ENCODE results near the gene SRRD. TPM values are rescaled to one million over a fixed set of nuclear protein-coding genes. Genes with fewer than 3 reads are reported as not detected.
A peak's percentile ranks its signal among the peaks of the same experiment; 100 is the strongest.
"Not testable (repeated sequence)": the region's sequence is repeated elsewhere in the genome, so short reads cannot be mapped to it uniquely, and the experiment has no call there.

The SRRD gene, protein sequence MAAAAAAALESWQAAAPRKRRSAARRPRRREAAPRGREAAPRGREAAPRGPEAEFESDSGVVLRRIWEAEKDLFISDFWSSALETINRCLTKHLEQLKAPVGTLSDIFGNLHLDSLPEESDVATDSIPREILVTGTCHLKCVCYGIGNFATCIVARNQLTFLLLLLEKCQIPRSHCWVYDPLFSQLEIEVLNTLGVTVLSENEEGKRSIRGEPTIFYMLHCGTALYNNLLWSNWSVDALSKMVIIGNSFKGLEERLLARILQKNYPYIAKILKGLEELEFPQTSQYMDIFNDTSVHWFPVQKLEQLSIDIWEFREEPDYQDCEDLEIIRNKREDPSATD
- total RNA-seq = 10 to 100 TPM; 24.8 to 26.3 TPM

DNA sequence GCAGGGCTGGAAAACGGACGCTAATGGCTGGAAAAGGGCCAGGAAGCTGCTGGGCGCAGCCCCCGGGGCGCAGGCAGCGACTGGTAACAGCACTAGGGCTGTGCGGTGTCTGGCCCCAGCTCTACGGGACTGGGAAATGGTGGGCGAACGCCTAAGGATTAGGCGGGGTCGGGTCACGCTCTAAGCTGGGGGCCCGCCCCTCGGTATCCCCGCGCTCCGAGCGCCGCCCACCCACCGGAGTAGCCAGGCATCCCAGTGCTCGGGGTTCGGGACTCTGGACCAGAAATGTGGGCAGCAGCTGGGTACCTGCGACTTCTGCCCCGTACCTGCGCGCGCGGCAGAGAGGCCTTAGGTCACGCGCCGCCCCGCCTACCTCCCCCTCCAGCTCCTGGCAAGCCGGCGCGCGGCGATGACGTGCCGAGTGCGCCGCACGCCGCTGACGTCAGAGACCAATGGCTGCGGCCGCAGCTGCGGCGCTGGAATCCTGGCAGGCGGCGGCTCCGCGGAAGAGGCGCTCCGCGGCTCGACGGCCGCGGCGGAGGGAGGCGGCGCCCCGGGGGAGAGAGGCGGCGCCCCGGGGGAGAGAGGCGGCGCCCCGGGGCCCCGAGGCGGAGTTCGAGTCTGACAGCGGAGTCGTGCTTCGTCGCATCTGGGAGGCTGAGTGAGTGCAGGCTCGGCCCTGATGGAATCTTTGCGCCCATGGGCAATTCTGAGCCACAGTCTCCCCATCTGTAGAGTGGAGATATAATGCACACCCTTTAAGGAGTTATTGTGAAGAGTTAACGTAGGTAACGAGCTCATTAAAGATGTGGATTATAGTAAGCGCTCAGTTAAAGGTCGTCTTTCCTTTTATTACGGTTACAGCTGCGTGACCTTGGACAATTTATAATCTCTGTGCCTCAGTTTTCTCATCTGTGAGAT lies at the start of gene SRRD, which contains the start of gene HPS4:
TSS of gene SRRD (plus strand) at position 439 of the 921 bp plus-strand sequence. CDS start at position 453, 14 bp downstream.
TSS of gene HPS4 (minus strand) at position 345 of the 921 bp plus-strand sequence. CDS start 2,021 bp downstream, outside the sequence.
- intact Hi-C loops (cut with micrococcal nuclease) = no loop called here
- ChIA-PET POLR2A (interaction anchor here (0.6 to 3.6 kb wide), 24 partner anchors 8 to 748 kb away, joined by 3 to 16 read pairs (median 4); partner anchors contain the start of genes ASPHD2 and TFIP11), CTCF (interaction anchor here (0.9 to 7.7 kb wide), 13 partner anchors 9 to 190 kb away, joined by 3 to 48 read pairs (median 3); no protein-coding TSS in a partner anchor)
- DNase-seq (peak; percentile 92), ATAC-seq (peak; percentile 81)
- Mint-ChIP-seq H3K27ac (peak within 1 kb of the TSS; percentile 98), H3K9me3 (no peaks in the 10 kb centered on the region), H3K4me3 (peak within 1 kb of the TSS; percentile 94), H3K27me3 (no peaks in the 10 kb centered on the region), H3K36me3 (ENCODE audit: low read depth) (peaks cover 36% of the 10 kb centered on the region), H3K4me1 (ENCODE audit: low read depth) (peaks cover 61% of the 10 kb centered on the region)
- TF ChIP-seq, protein P1, sequence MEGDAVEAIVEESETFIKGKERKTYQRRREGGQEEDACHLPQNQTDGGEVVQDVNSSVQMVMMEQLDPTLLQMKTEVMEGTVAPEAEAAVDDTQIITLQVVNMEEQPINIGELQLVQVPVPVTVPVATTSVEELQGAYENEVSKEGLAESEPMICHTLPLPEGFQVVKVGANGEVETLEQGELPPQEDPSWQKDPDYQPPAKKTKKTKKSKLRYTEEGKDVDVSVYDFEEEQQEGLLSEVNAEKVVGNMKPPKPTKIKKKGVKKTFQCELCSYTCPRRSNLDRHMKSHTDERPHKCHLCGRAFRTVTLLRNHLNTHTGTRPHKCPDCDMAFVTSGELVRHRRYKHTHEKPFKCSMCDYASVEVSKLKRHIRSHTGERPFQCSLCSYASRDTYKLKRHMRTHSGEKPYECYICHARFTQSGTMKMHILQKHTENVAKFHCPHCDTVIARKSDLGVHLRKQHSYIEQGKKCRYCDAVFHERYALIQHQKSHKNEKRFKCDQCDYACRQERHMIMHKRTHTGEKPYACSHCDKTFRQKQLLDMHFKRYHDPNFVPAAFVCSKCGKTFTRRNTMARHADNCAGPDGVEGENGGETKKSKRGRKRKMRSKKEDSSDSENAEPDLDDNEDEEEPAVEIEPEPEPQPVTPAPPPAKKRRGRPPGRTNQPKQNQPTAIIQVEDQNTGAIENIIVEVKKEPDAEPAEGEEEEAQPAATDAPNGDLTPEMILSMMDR (IDR thresholded peaks at IDR 0.05) = no peak

DNA sequence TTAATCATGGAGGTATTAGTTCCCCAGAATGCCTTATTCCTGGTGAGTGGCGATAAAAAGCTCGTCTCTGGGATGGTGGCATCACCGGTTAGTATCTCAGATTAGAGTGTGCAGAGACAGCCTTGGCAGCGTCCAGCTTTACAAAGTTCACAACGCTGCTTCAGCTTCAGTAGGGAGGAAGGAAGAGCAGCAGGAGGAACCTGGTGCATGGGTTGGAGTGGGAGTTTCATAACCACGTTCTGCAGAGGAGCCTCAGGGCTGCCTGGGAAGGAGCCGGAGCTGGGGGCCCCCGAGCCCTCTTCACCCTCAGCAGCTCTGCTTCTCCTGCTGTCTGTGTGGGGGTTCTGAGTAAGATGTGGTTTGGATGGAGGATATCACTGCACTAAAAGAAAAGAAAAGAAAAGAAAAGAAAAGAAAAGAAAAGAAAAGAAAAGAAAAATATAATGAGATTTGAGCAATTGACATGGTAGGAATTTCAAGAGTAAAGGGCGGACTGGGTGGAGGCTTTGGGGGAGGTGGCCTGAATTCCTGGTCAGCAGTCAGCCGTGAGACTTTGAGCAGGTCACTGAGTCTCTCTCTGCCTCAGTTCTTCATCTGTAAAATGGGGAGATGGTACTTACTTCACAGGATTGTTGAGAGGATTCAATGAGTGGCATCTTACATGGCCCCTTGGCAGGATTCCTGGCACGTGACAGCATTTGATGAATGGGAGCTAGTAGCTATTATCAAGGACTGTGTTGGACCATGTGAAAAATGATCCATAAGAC lies 48.2 kb upstream of the SRRD start:
- no peaks in the 10 kb centered on the region for H3K9me3 Mint-ChIP-seq
- ChIA-PET CTCF (interaction anchor here (1.3 to 2.0 kb wide), 3 partner anchors 14 to 71 kb away, joined by 3 to 7 read pairs (median 4); no protein-coding TSS in a partner anchor), POLR2A (interaction anchor here (1.1 kb wide), 1 partner anchor 38 kb away, joined by 3 read pairs; no protein-coding TSS in a partner anchor)
- peak overlapping the region; percentile 28 for H3K27ac Mint-ChIP-seq
- H3K36me3 Mint-ChIP-seq (ENCODE audit: low read depth) = peaks cover 46% of the 10 kb centered on the region
- TF ChIP-seq, protein P1 (IDR thresholded peaks at IDR 0.05) = no peak
- DNase-seq (no peak), ATAC-seq (no peak)
- H3K4me1 Mint-ChIP-seq (ENCODE audit: low read depth) = peaks cover 59% of the 10 kb centered on the region
- no peaks in the 10 kb centered on the region for H3K27me3 Mint-ChIP-seq
- no peak overlapping the region for H3K4me3 Mint-ChIP-seq
- intact Hi-C loops (cut with micrococcal nuclease) = no loop called here

DNA sequence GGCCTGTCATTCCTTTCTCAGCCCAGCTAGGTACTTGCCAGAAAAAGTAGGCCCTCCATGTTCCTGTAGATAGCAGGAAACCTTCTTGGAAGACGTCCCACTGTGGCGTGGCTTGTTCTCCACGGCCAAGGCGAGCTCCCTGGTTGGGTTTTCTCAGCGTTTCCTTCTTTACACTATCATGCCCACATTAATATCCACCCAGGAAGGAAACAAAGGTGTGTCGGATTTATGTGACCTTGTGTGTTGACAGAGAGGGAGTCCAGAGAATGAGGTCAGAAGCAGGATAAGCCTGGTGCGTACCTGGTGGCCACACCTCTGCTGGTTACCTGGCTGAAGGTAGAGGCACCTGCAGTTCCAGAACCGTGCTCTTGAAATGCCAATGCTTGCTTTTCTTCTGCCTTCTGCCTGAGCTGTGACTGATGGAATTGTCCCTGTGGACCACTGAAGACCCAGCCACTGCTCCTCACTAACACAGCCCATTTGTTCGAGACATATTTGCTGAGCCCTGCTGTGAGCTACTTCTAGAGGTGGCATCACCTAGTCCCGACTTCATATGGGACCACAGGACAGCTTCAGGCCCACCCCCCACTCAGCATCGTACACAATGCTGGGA lies 46.7 kb upstream of the SRRD start:
- intact Hi-C loops (cut with micrococcal nuclease) = no loop called here
- ChIA-PET CTCF (interaction anchor here (1.3 to 1.4 kb wide), 2 partner anchors 24 to 35 kb away, joined by 3 to 4 read pairs; no protein-coding TSS in a partner anchor), POLR2A (interaction anchor here (0.8 to 1.6 kb wide), 3 partner anchors 9 to 46 kb away, joined by 3 to 4 read pairs (median 4); partner anchors contain the start of genes HPS4 and SRRD)
- Mint-ChIP-seq H3K27me3 (no peaks in the 10 kb centered on the region), H3K27ac (no peak overlapping the region), H3K4me1 (ENCODE audit: low read depth) (peaks cover 44% of the 10 kb centered on the region), H3K4me3 (no peak overlapping the region), H3K9me3 (no peaks in the 10 kb centered on the region), H3K36me3 (ENCODE audit: low read depth) (peaks cover 40% of the 10 kb centered on the region)
- TF ChIP-seq, protein P1 (IDR thresholded peaks at IDR 0.05) = no peak
- ATAC-seq (no peak), DNase-seq (no peak)

DNA sequence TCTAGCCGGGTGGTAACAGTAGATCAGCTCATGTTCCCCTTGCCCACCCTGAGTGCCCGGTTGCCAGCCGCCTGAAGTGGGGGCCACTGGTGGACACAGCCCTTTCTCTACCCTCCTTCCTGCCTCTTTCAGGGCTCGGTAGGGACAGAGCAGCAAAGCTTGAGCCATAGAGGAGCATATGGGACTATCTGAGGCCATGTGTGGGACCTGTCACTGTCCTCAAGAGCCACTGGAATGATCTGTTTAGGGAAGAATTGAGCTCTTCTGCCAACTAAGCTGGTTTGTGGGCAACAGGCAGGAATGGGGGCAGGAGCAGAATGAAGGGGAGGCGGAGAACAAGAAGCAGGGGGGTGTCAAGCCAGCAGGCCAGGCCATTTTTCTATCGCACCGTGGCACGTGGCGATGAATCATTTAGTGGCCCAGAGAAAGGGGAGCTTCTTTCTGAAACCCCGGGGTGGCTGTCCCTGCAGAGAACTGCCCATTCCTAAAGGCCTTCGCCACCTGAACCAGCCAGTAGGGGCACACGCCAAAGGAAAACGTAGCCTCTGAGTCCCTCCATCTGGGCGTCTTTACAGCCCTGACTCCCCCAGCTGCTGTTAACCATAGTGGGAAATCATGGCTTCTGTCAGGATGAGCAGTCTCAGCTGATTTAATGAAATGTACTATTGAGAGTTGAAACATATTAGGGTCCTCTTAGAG lies 45.8 kb upstream of the SRRD start:
- Mint-ChIP-seq H3K4me3 (no peak overlapping the region), H3K36me3 (ENCODE audit: low read depth) (peaks cover 36% of the 10 kb centered on the region), H3K9me3 (no peaks in the 10 kb centered on the region), H3K27ac (no peak overlapping the region), H3K27me3 (no peaks in the 10 kb centered on the region), H3K4me1 (ENCODE audit: low read depth) (peaks cover 36% of the 10 kb centered on the region)
- ATAC-seq (no peak), DNase-seq (no peak)
- CTCF ChIA-PET = interaction anchor here (1.3 kb wide), 1 partner anchor 36 kb away, joined by 3 read pairs; no protein-coding TSS in a partner anchor
- TF ChIP-seq, protein P1 (IDR thresholded peaks at IDR 0.05) = no peak
- intact Hi-C loops (cut with micrococcal nuclease) = no loop called here
- POLR2A ChIA-PET = interaction anchor here (0.8 to 1.6 kb wide), 3 partner anchors 10 to 45 kb away, joined by 3 to 4 read pairs (median 4); partner anchors contain the start of genes HPS4 and SRRD

DNA sequence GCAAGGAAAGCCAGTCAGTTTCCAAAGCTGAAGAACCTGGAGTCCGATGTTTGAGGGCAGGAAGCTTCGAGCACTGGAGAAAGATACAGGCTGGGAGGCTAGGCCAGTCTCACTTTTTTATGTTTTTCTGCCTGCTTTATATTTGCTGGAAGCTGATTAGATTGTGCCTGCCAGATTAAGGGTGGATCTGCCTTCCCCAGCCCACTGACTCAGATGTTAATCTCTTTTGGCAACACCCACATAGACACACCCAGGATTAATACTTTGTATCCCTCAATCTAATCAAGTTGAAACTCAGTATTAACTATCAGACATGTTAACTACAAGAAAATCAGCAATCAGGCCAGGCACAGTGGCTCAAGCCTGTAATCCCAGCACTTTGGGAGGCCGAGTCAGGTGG lies 44.9 kb upstream of the SRRD start:
- DNase-seq; H3K9me3 Mint-ChIP-seq; ATAC-seq; H3K27ac Mint-ChIP-seq; H3K4me3 Mint-ChIP-seq; POLR2A ChIA-PET; H3K27me3 Mint-ChIP-seq; intact Hi-C loops (cut with micrococcal nuclease): not testable (repeated sequence)
- Mint-ChIP-seq H3K4me1 (ENCODE audit: low read depth) (peaks cover 29% of the 10 kb centered on the region), H3K36me3 (ENCODE audit: low read depth) (peaks cover 27% of the 10 kb centered on the region)
- CTCF ChIA-PET = interaction anchor here (0.7 to 1.7 kb wide), 2 partner anchors 22 to 44 kb away, joined by 3 to 4 read pairs; no protein-coding TSS in a partner anchor

All from activated CD8-positive, alpha-beta T cell treated with anti-CD3 and anti-CD28 coated beads for 36 hours (primary cell).